K562 (cell line): ENCODE results near the gene AGBL1. TPM values are rescaled to one million over a fixed set of nuclear protein-coding genes. Genes with fewer than 3 reads are reported as not detected.

Source experiments
- ATAC-seq: fragments of 200-7000 bp; cut with Tn5 transposase; 3 replicates; pipeline ENCODE4 v1.9.1; 2020; ENCODE audit warnings: moderate library complexity
- BruUV-seq: library from RNA; stranded (reverse); fragments of 400-500 nt; replicated peaks from 2 replicates; lab custom pipeline; 2021; lab: Mats Ljungman, UMichigan
- CTCF ChIA-PET: fragments of 300-600 bp; formaldehyde crosslinking; extraction: SDS; loops from one replicate; lab custom pipeline; 2021; ENCODE audit warnings: low intra/inter-chr PET ratio; lab: Yijun Ruan, JAX
- POLR2A ChIA-PET: fragments of 300-600, 350-650 bp; sonication (Branson Sonifier 250); formaldehyde crosslinking; extraction: SDS; loops from one replicate; lab custom pipeline; 2021; ENCODE audit warnings: antibody characterized with exemption, inconsistent platforms; lab: Yijun Ruan, JAX
- DNase-seq, 4 experiments: peaks; one replicate each; pipeline versions ENCODE4 v3.0.0 to v3.0.0-alpha.2; 2011 to 2018; ENCODE audit warnings: low spot score in 3 of 4, mixed read lengths in 3 of 4; ENCODE audit errors: extremely low read depth in 1 of 4
- FAIRE-seq: peaks from 2 replicates; lab custom pipeline; 2011; peaks lifted over from hg19 to GRCh38; lab: Jason Lieb, UNC
- H2AFZ ChIP-seq: 2 replicates; pipeline ENCODE4 v1.6.0; 2011; ENCODE audit warnings: low read depth, low read length, control low read depth, inconsistent platforms
- H3K27ac ChIP-seq: fragments of 200-600 bp; 3 replicates; pipeline ENCODE4 v1.8.0; 2011; ENCODE audit warnings: low read depth, mild to moderate bottlenecking, control low read depth, inconsistent platforms, low read length, moderate library complexity, mixed read lengths; ENCODE audit errors: extremely low read depth
- H3K27me3 ChIP-seq, 2 experiments: fragments of 300-600 bp in 1 of 2; 2 replicates in 1 of 2; 3 replicates in 1 of 2; pipeline versions ENCODE4 v1.6.0 to v1.8.0; 2011; ENCODE audit warnings: inconsistent platforms in 2 of 2, low read length in 2 of 2, mild to moderate bottlenecking in 1 of 2, mixed read lengths in 1 of 2, moderate library complexity in 1 of 2; ENCODE audit not compliant: control insufficient read depth in 2 of 2, insufficient read depth in 2 of 2
- H3K36me3 ChIP-seq: fragments of 300-600 bp; 3 replicates; pipeline ENCODE4 v1.8.0; 2011; ENCODE audit warnings: mild to moderate bottlenecking, low read length, inconsistent platforms; ENCODE audit not compliant: control insufficient read depth, insufficient read depth
- H3K4me1 ChIP-seq, 2 experiments: fragments of 200-600 bp in 1 of 2; replicated peaks in 1 of 2; 2 replicates in 1 of 2; 3 replicates in 1 of 2; pipeline versions ENCODE4 v1.5.1 to v1.8.0; 2011; ENCODE audit warnings: inconsistent platforms in 2 of 2, low read length in 2 of 2, mild to moderate bottlenecking in 1 of 2, mixed read lengths in 1 of 2, moderate library complexity in 1 of 2; ENCODE audit not compliant: control insufficient read depth in 2 of 2, insufficient read depth in 2 of 2
- H3K4me2 ChIP-seq: 2 replicates; pipeline ENCODE4 v1.6.1; 2011; ENCODE audit warnings: low read length, control low read depth, inconsistent platforms, mixed read lengths; ENCODE audit not compliant: insufficient read depth
- H3K4me3 ChIP-seq: fragments of 200-600 bp; sonication (generic), shearing (Covaris generic); 2 replicates; pipeline ENCODE4 v1.5.1; 2016; ENCODE audit warnings: control low read depth, inconsistent platforms
- H3K79me2 ChIP-seq: fragments of 200-600 bp; 3 replicates; pipeline ENCODE4 v1.8.0; 2011; ENCODE audit warnings: low read length, inconsistent platforms; ENCODE audit not compliant: control insufficient read depth, insufficient read depth
- H3K9ac ChIP-seq, 2 experiments: 2 replicates each; pipeline versions ENCODE4 v1.6.0 to v1.6.1; 2011; ENCODE audit warnings: low read depth in 2 of 2, low read length in 2 of 2, control low read depth in 1 of 2, inconsistent platforms in 1 of 2, mild to moderate bottlenecking in 1 of 2, mixed read lengths in 1 of 2; ENCODE audit not compliant: insufficient read depth in 1 of 2
- H3K9me1 ChIP-seq: one replicate; pipeline ENCODE4 v1.6.0; 2011; ENCODE audit warnings: inconsistent platforms, mild to moderate bottlenecking, low read length, moderate library complexity; ENCODE audit not compliant: control insufficient read depth, insufficient read depth
- H3K9me3 ChIP-seq: replicated peaks from 2 replicates; pipeline ENCODE4 v1.5.1; 2011; ENCODE audit warnings: low read depth, low read length, inconsistent platforms; ENCODE audit not compliant: control insufficient read depth, insufficient read depth
- H4K20me1 ChIP-seq: replicated peaks from 2 replicates; pipeline ENCODE4 v1.6.1; 2011; ENCODE audit warnings: low read length, inconsistent platforms, mixed read lengths; ENCODE audit not compliant: control insufficient read depth, insufficient read depth
- ASH1L ChIP-seq: fragments of 450-650 bp; IDR thresholded peaks from 2 replicates; pipeline ENCODE4 v1.6.1; 2018; ENCODE audit warnings: borderline replicate concordance, mild to moderate bottlenecking, low read depth; ENCODE audit not compliant: partially characterized antibody
- CBX8 ChIP-seq: fragments of 200-600 bp; sonication (generic); IDR thresholded peaks from 2 replicates; pipeline ENCODE4 v1.6.1; 2012; ENCODE audit warnings: borderline replicate concordance, mixed run types, low read depth, mild to moderate bottlenecking, moderate library complexity, mixed read lengths, low read length, control low read depth, inconsistent platforms; ENCODE audit not compliant: poor library complexity, severe bottlenecking; ENCODE audit errors: extremely low read depth
- CHD2 ChIP-seq: IDR thresholded peaks from 2 replicates; pipeline ENCODE4 v1.6.1; 2011; ENCODE audit warnings: low read depth, low read length
- COPS2 ChIP-seq: fragments of 450-650 bp; conservative IDR thresholded peaks from 2 replicates; pipeline ENCODE4 v1.6.1; 2016; ENCODE audit warnings: mild to moderate bottlenecking, moderate library complexity
- HDAC6 ChIP-seq: IDR thresholded peaks from 2 replicates; pipeline ENCODE4 v1.6.1; 2012; ENCODE audit warnings: low read depth, mild to moderate bottlenecking, control low read depth, inconsistent platforms, low read length, moderate library complexity
- MED1 ChIP-seq: sonication (generic); formaldehyde crosslinking; IDR thresholded peaks from 2 replicates; pipeline ENCODE4 v1.8.1; 2023; ENCODE audit warnings: missing genetic modification reagents, borderline replicate concordance
- NR2C2 ChIP-seq, 2 experiments: fragments of 200-800 bp in 1 of 2; sonication (Bioruptor generic) in 1 of 2; sonication (generic) in 1 of 2; formaldehyde crosslinking in 1 of 2; IDR thresholded peaks; 2 replicates each; pipeline versions ENCODE4 v1.6.1 to v1.8.0; 2016 to 2022; ENCODE audit warnings: mild to moderate bottlenecking in 1 of 2, missing compliant biosample characterization in 1 of 2, missing genetic modification characterization in 1 of 2, missing genetic modification reagents in 1 of 2
- PCBP2 ChIP-seq: fragments of 200-400 bp; formaldehyde crosslinking; IDR thresholded peaks from 2 replicates; pipeline ENCODE4 v1.6.1; 2018; ENCODE audit warnings: low read length, low read depth, mild to moderate bottlenecking, moderate library complexity; ENCODE audit not compliant: poor library complexity, severe bottlenecking
- SPI1 ChIP-seq: IDR thresholded peaks from 2 replicates; pipeline ENCODE4 v1.6.1; 2011; ENCODE audit warnings: low read depth, low read length, control low read depth, borderline replicate concordance
- TAF1 ChIP-seq: IDR thresholded peaks from 2 replicates; pipeline ENCODE4 v1.6.1; 2011; ENCODE audit warnings: mild to moderate bottlenecking, low read length, moderate library complexity; ENCODE audit not compliant: insufficient read depth, control insufficient read depth, severe bottlenecking; ENCODE audit errors: extremely low read depth
- in situ Hi-C: fragments of 300-500 bp; cut with MboI; formaldehyde crosslinking; loops from 4 replicates; pipeline ENCODE4 v1.15.0; 2018; ENCODE audit warnings: inconsistent platforms, mixed read lengths
- intact Hi-C: fragments of 100-400 bp; cut with micrococcal nuclease; formaldehyde crosslinking; loops from 2 replicates; pipeline ENCODE4 v1.14.2; 2022
- polyA plus RNA-seq, 8 experiments: library from polyadenylated mRNA; depleted of rRNA in 4 of 8; stranded (reverse) in 5 of 8; unstranded in 3 of 8; fragments of >200 nt; fragmentation: Nextera tagmentation in 2 of 8; fragmentation: Illumina TruSeq in 1 of 8; extraction: Ambion mirVana in 2 of 8; extraction: Trizol in 1 of 8; gene quantifications; 2 replicates each; pipeline versions ENCODE4 v1.2.1 to v1.2.3, GENCODE V29; 2011 to 2014; ENCODE audit warnings: inconsistent platforms in 1 of 8, missing spikeins in 1 of 8
- total RNA-seq, 7 experiments: library from RNA; depleted of rRNA in 6 of 7; stranded (reverse); fragments of >200 nt in 6 of 7; fragmentation: Illumina TruSeq in 2 of 7; extraction: Trizol in 2 of 7; gene quantifications; 2 replicates each; pipeline versions ENCODE4 v1.2.1 to v1.2.3, GENCODE V29; 2011 to 2021; ENCODE audit warnings: low replicate concordance in 1 of 7
- TF ChIP-seq, protein P1 (sequence below): fragments of 250-450 bp; sonication (Bioruptor Pico); IDR thresholded peaks from 2 replicates; pipeline ENCODE4 v1.5.0; 2021; ENCODE audit warnings: mild to moderate bottlenecking, borderline replicate concordance
- TF ChIP-seq, protein P2 (sequence below): sonication (generic); formaldehyde crosslinking; IDR thresholded peaks from 2 replicates; pipeline ENCODE4 v1.8.0; 2023; ENCODE audit warnings: missing genetic modification reagents, mild to moderate bottlenecking, borderline replicate concordance

Gene AGBL1
- total and polyA plus RNA-seq, 9 of the 15 experiments (the other 6 are each of a cell fraction or from before 2014, with no cell fraction given): not detected

DNA sequence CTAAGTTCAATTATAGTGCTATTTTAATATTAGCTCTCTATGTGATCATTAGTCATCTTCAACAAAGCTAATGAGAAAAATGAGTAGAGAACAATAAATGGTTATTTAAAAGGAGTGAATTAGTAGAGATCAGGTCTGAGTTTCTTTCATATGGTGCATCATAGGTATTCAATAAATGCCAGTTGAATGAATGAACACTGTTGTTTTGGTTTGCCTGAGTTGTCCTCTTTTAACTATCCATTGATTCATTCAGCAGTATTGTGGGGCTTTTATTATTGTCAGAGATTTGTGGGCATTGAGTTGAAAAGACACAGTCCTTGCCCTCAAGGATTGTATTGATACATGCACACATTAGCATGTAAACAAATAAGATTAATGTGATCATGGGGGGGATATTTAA is 88.2 kb downstream of the AGBL1 start:
- FAIRE-seq (no peak), ATAC-seq (no peak), DNase-seq (no peak)
- no peak for TF ChIP-seq MED1 (CRISPR knock-in tag)
- TF ChIP-seq CHD2: no peak
- TF ChIP-seq CBX8: no peak
- no peak for TF ChIP-seq HDAC6
- TF ChIP-seq ASH1L: no peak
- no peak for TF ChIP-seq SPI1
- TF ChIP-seq, protein P1, sequence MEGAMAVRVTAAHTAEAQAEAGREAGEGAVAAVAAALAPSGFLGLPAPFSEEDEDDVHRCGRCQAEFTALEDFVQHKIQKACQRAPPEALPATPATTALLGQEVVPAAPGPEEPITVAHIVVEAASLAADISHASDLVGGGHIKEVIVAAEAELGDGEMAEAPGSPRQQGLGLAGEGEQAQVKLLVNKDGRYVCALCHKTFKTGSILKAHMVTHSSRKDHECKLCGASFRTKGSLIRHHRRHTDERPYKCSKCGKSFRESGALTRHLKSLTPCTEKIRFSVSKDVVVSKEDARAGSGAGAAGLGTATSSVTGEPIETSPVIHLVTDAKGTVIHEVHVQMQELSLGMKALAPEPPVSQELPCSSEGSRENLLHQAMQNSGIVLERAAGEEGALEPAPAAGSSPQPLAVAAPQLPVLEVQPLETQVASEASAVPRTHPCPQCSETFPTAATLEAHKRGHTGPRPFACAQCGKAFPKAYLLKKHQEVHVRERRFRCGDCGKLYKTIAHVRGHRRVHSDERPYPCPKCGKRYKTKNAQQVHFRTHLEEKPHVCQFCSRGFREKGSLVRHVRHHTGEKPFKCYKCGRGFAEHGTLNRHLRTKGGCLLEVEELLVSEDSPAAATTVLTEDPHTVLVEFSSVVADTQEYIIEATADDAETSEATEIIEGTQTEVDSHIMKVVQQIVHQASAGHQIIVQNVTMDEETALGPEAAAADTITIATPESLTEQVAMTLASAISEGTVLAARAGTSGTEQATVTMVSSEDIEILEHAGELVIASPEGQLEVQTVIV (CRISPR knock-in tag): no peak
- TF ChIP-seq NR2C2 (CRISPR knock-in tag; IDR thresholded peaks at IDR 0.05): no peak
- TF ChIP-seq NR2C2 (tag; IDR thresholded peaks at IDR 0.05): no peak
- no peak for TF ChIP-seq PCBP2
- TF ChIP-seq COPS2: no peak
- TF ChIP-seq, protein P2, sequence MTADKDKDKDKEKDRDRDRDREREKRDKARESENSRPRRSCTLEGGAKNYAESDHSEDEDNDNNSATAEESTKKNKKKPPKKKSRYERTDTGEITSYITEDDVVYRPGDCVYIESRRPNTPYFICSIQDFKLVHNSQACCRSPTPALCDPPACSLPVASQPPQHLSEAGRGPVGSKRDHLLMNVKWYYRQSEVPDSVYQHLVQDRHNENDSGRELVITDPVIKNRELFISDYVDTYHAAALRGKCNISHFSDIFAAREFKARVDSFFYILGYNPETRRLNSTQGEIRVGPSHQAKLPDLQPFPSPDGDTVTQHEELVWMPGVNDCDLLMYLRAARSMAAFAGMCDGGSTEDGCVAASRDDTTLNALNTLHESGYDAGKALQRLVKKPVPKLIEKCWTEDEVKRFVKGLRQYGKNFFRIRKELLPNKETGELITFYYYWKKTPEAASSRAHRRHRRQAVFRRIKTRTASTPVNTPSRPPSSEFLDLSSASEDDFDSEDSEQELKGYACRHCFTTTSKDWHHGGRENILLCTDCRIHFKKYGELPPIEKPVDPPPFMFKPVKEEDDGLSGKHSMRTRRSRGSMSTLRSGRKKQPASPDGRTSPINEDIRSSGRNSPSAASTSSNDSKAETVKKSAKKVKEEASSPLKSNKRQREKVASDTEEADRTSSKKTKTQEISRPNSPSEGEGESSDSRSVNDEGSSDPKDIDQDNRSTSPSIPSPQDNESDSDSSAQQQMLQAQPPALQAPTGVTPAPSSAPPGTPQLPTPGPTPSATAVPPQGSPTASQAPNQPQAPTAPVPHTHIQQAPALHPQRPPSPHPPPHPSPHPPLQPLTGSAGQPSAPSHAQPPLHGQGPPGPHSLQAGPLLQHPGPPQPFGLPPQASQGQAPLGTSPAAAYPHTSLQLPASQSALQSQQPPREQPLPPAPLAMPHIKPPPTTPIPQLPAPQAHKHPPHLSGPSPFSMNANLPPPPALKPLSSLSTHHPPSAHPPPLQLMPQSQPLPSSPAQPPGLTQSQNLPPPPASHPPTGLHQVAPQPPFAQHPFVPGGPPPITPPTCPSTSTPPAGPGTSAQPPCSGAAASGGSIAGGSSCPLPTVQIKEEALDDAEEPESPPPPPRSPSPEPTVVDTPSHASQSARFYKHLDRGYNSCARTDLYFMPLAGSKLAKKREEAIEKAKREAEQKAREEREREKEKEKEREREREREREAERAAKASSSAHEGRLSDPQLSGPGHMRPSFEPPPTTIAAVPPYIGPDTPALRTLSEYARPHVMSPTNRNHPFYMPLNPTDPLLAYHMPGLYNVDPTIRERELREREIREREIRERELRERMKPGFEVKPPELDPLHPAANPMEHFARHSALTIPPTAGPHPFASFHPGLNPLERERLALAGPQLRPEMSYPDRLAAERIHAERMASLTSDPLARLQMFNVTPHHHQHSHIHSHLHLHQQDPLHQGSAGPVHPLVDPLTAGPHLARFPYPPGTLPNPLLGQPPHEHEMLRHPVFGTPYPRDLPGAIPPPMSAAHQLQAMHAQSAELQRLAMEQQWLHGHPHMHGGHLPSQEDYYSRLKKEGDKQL (CRISPR knock-in tag): no peak
- TF ChIP-seq TAF1: no peak
- no peak overlapping the region for H3K27ac ChIP-seq
- no peaks in the 10 kb centered on the region for H3K27me3 ChIP-seq
- intact Hi-C loops (no loop called here), in situ Hi-C loops (no loop called here)
- H3K4me1 ChIP-seq: no peaks in the 10 kb centered on the region
- ChIA-PET POLR2A (interaction anchor here (0.6 kb wide), 1 partner anchor 229 kb away, joined by 3 read pairs; no protein-coding TSS in a partner anchor), CTCF (no interaction called here)
- no peak overlapping the region for H3K4me3 ChIP-seq
- no peak overlapping the region for H3K9ac ChIP-seq
- no peaks in the 10 kb centered on the region for H3K79me2 ChIP-seq
- H3K36me3 ChIP-seq: no peaks in the 10 kb centered on the region
- no peaks in the 10 kb centered on the region for H4K20me1 ChIP-seq
- no peaks in the 10 kb centered on the region for H3K9me1 ChIP-seq
- H3K4me2 ChIP-seq: no peak overlapping the region
- no peaks in the 10 kb centered on the region; the same call in 1 of the 2 replicates for H3K9me3 ChIP-seq
- BruUV-seq: no TSS peak
- H2AFZ ChIP-seq: no peak overlapping the region
